ENCODE results near the gene SNTG2. TPM values are rescaled to one million over a fixed set of nuclear protein-coding genes. Genes with fewer than 3 reads are reported as not detected.
A peak's percentile ranks its signal among the peaks of the same experiment; 100 is the strongest.

SNTG2 gene
- polyA plus RNA-seq, 5 donors, result 0.44 to 0.85 (median 0.54) TPM

DNA sequence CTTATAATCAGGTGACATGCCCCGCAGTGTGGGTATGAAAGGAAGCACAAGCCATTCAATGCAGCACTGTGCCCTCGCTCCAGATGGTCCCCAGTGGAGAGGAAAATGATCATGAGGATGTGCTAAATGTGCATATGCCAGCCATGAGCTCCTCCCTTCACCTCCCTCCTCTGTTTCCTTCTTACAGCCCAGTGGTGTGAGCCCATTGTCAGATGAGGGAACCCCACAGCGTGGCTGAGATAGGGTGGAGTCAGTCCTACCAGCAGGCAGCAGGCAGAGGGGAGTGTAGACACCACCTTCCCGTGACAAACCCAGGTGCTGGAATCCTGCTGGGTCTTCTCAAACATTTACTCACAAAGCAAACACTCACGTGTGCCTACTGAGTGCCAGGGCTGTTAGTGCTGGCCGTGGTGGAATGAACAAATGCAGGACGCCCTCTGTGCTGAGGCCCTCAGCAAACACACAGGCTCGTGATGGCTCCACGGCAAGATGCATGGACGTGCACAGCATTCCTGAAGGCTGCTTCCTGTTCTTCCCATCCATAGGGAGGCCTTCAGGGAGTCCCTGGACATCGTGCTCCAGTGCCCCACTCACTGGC, 280.9 kb downstream of the SNTG2 start:
- DNase-seq, result no peak

DNA sequence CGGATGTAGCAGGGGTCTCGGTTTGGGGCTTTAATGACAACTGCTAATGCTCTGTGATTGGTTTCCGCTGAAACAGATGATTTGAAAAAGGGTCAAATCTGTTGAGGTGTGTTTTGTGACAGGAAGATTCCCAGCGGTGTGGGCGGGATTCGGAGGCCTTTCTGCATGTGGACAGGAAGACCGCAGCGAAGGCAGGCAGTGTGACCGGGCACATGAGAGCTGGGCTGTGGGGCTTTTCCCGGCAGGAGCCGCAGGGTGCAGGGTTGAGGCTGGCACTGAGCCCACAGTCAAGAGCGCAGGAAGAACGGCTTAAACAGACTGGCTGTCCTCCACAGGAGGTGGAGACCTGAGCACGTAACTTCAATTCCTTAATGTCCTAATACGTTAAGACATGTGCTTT, 282.6 kb downstream of the SNTG2 start:
- peak in 1 of 2 donors; percentile 32 for DNase-seq

DNA sequence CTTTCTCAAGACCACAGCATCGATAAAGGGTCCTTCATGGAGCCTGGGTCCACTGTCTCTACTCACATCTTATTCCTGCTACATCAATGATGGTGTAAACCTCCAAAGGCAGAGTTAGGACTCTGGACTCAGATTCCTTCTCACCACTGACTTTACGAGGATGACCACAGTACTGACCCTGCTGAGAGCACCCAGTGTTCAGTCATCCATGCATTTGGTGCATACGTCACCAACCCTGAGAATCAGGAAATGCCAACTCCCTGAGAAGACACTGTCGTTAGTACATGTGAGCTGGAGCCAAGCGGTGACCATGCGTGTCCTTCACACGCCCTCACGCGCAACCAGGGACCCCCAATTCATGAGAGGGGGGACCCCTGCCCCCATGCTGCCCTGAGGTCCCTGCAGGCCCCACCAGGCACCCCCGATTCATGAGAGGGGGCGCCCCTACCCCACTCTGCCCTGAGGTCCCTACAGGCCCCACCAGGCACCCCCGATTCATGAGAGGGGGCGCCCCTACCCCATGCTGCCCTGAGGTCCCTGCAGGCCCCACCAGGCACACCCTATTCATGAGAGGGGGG, 284.2 kb downstream of the SNTG2 start:
- no peak for DNase-seq

DNA sequence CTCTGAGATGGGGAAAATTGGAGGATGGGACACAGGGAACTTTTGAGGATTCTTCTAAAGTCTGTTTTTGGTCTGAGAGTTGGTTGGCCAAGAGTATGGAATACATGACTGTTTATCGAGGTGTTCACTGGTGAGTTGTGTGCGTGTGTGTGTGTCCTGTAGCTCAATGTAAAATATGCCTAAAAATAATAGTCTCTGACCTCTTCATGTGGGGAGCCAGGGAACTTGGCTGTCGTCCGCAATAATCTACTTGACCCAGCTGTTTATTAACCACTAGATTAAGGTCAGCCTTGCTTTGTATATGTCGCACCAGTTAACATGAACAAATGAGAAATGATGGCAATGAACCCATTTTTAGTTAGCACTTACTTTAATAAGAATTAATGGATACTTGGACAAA, 285.2 kb downstream of the SNTG2 start:
- DNase-seq, result peak in 1 of 2 donors; percentile 36

DNA sequence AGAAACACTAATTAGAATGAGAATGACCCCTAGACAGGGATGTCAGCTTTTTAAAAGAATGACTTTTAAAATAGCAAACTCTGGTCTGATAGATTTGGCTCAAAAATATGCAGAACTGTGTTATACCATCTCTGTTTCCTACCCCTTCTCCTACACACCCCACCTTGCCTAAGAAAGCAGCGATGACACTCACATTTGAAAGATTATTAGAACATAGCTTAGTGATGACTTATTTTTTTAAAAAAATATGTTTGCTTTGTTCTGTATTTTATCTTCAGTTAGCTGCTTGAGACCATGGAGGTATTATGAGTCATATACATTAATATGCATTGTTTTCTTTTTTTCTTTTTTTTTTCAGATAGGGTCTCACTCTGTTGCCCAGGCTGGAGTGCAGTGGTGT, 286.0 kb downstream of the SNTG2 start:
- no peak for DNase-seq

DNA sequence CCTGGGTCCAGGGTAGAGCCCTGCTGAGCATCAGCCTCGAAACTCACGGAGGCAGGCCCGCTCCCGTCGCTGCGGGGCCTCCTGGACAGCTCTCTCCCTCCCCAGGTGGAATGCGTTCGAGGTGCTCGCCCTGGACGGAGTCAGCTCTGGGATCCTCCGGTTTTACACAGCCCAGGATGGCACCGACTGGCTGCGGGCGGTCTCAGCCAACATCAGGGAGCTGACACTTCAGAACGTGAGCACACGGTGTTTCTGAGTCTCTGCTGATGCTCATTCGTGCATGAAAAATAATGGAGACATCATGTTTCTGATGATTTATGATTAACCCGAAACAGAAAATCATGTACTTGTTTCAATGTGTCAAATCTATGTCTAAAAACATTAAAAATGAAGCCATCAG, 287.1 kb downstream of the SNTG2 start:
- no peak for DNase-seq

DNA sequence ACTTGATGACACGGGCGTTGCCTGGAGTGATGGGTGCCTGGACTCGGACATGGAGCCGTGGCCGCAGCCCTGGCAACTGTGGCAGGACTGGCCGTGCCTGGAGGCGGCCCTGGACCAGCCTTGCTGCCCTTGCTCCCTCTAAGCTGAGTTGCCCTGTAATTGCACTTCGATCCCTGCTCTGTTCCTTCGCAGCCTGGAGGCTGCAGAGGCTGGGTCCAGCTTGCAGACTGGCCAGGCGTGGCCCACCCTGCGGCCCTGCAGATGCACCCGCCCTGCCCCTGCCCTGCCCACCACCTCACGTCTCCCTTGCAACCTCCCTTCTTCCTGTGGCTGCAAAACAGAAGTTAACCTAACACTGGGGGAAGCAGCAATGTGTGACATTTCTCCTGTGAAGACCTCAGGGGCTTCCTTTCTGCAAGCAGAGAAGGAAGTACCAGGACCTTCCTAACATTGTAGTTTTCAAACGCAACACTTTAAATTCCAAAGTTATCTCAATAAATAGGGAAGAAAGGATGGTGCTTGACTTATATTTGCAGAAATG, 288.0 kb downstream of the SNTG2 start:
- no peak for DNase-seq

DNA sequence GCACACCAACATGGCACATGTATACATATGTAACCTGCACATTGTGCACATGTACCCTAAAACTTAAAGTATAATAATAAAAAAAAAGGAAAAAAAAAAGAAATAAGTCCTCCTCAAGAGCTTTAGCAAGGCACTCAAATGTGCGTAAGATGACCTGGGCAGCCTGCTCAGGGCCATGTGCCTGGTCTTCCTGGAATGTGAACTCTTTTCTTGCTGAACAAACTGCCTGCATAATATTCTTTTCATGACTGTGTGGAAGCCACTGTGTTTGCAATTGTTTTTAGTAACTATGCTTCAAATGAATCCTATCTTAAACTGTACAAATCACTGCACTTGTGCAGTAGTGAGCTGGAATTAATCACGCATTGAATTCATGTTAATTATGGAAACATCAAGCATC, 294.5 kb downstream of the SNTG2 start:
- DNase-seq, result no peak

DNA sequence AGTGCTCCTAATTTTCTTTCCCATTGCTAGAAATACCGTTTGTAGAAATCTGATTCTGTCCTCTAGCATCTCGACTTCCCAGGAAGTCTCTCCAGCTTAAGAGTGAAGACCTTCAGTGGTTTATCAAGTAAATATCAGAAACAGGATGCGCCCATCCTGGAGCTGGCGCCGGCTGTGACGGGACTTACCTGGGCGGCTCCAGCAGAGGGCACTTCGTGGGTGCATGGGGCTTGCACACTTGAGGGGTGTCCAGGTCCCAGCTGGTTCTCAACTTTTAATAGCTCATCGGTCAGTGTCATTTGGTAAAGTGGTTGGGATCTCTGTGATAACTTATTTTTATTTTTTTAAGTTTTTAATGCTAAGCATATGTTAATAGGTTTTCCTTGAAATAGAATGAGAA, 295.6 kb downstream of the SNTG2 start:
- no peak for DNase-seq

DNA sequence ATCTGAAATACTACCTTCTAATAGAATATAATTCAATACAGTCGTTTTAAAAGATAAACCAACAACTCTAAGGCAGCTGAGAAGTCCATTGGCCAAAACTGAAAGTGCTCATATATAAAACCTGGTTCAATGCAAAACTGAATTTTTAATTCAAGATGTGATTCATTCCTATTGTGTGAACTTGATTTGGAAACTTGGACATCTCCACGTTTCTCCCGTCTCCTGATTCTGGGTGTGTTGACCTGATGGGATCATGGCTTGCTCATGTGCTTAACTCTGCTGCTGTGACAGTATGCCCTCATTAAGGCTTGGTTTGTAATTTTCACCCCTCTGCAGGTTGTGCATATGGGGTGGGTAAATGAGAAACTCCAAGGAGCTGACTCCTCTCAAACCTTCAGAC, 296.3 kb downstream of the SNTG2 start:
- DNase-seq, result no peak

DNA sequence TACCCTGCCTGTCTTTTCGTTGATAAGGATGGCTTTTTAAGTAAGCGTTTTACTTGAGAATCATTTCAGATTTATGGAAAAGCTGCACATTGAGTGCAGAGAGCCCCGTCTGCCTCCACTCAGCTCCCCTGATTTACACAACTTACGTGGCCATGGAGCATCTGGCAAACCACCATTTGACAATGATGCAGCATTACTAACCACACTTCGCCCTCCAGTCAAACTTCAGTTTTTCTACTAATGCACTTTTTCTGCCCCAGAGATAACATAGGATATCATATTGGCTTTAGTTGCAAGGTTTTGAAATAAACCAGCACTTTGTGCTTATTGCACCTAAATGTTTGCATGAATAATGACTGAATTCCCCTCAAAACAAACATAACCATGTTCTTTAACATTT, 297.5 kb downstream of the SNTG2 start:
- DNase-seq, result no peak

DNA sequence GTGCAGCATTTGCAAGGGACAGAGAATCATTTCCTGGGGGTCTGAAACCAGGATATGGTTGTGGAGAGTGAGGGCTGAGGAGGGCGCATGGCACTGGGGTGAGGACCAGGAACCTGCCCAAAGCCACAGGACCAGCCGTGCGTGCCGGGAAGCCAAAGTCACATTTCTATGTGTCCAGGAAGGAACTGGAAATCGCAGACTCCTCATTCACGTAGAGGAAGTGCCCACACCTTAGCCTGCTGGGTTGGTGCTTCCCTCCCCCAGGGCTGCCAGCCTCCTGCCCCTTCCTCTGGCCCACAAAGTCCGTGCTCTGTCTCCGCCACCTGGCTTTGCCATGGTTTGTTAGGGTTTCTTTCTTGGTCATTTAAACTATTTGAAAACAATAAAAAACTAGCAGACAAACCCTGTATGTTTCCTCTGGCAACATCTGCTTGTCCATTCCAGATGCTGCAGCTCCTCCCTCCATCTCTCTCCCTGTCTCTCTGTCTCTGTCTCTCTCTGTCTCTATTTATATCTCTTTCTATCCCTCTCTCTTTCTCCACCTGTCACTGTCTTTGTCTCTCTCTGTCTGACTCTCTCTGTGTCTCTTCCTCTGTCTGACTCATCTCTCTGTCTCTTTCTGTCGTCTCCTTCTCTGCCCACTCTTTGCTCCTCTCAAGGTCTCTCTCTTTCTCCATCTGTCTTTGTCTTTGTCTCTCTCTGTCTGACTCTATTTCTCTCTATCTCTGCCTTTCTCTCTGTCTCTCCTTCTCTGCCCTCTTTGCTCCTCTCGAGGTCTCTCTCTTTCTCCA, 299.4 kb downstream of the SNTG2 start:
- DNase-seq, result no peak

DNA sequence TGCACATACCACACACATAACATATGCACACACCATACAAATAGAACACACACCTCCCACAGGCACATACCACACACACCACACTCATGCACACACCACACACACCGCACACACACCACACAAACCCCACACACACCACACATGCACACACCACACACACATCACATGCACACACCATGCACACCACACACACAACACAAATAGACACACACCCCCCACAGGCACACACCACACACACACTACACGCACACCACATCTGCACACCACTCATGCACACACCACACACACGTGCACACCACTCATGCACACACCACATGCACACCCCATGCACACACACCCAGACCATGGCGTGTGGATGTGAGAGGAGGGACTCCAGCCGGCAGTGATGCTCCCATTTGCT, 300.9 kb downstream of the SNTG2 start:
- DNase-seq, result no peak

DNA sequence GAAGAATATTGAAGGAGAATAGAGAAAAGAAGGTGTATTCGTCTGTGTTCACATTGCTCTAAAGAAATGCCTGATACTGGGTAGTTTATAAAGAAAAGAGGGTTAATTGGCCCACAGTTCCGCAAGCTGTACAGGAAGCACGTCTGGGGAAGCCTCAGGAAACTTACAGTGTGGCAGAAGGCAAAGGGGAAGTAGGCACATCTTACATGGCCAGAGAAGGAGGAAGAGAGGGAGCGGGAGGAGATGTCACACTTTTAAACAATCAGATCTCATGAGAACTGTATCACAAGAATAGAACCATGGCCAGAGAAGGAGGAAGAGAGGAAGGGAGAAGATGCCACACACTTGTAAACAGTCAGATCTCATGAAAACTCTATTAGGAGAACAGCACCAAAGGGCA, 303.0 kb downstream of the SNTG2 start:
- no peak for DNase-seq

- no peak for DNase-seq
Measured at GRCh38 chr2:1254662-1255343, 304.2 kb downstream of the SNTG2 start.

DNA sequence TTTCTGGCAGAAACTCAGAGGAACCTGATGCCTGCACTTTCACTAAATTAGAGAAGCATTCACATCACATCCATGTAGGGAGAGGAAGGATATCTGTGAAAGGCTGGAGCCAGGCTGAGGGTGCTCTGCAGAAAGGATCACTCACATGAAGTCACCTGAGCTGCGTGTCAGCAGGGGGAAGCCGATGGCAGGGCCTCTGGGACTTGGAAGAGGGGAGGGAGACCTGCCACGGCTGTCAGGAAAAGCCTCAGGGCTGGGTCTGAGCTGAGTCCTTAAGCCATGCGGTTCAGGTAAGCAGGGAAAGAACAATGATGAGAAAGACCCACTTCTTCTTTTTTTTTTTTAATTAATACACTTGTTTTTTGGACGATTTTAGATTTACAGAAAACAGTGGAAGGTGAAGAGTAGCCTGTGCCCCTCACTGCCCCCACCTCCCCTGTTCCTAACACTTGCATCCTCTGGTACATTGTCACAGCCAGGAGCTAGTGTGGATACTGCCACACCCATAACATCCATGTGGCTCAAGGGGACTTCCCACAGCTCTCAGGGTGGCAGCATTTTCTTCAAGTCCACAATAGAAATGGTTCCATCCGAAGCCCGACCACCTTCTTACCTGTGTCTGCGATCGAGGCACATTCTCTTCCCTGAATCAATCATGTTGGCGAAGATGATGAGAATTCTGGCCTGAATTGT, 306.1 kb downstream of the SNTG2 start:
- no peak for DNase-seq

- DNase-seq, result no peak
Measured at GRCh38 chr2:1257334-1257733, 306.7 kb downstream of the SNTG2 start.

- no peak for DNase-seq
Measured at GRCh38 chr2:1259746-1260145, 309.1 kb downstream of the SNTG2 start.

GRCh38 chr2:1262609-1263008, 312.0 kb downstream of the SNTG2 start:
- DNase-seq, result no peak

GRCh38 chr2:1265454-1265853, 314.8 kb downstream of the SNTG2 start:
- no peak for DNase-seq

DNA sequence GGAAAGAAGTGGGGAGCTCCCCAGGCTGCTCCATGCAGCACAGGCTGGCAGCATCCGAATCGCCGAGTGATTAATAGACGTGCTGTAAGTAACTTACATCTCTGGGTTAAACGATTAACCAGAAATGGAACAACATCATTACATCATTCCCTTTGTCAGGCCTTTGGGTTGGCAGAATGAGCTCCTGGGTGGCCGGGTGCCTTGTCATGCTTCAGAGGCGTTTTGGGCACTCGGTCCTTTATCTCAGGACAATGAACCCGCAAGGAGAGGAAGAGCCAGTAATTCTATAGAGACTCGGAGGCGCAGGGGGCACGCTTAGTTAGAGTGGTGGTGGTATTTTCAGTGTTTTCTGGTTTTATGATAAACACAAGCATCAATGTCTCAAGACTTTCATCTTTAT, 315.7 kb downstream of the SNTG2 start:
- DNase-seq, result no peak

DNA sequence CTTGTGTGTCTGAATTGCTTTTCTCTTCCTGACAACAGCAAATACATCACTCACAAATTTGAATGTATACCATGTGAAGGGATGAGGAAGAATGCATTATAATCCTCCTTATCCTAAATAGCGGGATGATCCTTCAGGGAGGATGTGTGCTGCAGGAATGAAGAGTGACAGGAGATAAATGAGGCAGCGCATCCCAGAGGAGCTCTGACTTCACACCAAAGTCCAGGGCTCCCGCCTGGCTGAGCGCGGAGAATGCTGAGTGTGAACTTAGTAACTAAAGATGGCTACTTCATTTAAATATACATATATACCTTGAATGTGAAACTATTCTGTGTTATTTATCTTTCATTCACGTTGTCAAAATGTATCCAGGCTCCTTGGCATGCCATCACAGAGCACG, 317.4 kb downstream of the SNTG2 start:
- no peak for DNase-seq

Measured in right lung (tissue), 5 donors.